ENCODE measurements around the gene DOCK2. TPM values are rescaled to one million over a fixed set of nuclear protein-coding genes. Genes with fewer than 3 reads are reported as not detected.

DOCK2 gene
- total and polyA plus RNA-seq, 2 donors (not counting 3 experiments of a cell fraction or from before 2014, with no cell fraction given): 0.62 to 4.8 TPM

DNA sequence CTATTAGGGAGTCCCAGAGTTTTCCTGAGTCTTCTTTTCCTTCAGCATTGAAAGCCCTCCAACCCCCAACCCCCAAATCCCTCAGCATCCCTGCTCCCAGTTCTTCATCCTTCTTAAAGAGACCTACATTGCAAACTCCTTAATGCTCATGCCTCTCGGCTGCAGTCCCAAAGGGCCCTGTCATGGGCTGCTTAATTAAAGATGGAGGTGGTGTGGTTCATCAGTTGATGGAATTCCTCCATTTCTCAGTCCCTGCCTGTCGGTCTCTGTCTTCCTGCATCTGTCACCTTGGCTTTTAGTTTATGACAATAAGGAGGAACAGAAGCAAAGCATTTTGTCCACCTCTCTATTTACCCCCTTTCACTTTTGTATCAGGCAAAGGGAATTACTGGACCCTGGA is 470.6 kb downstream of the DOCK2 start:
- DNase-seq (ENCODE audit: low read depth, low spot score) (no peak), FAIRE-seq (no peak)
- no peaks in the 10 kb centered on the region for H3K9me3 ChIP-seq (replicated peaks; ENCODE audit: control insufficient read depth, insufficient read depth, low read length)
- H3K4me3 ChIP-seq (replicated peaks in 1 of 3; ENCODE audit: insufficient read depth in 1 of 3, low read depth in 1 of 3, low read length in 3 of 3): no peak overlapping the region
- intact Hi-C loops (cut with micrococcal nuclease) (no loop called here), dilution Hi-C loops (cut with MboI; ENCODE audit: extremely low pct_ligation_motif_present, low sequenced_read_pairs) (no loop called here)
- no peak overlapping the region for H2AFZ ChIP-seq (ENCODE audit: low read depth, low read length)
- CTCF ChIA-PET: interaction anchor here (1.1 kb wide), 1 partner anchor 75 kb away, joined by 3 read pairs; no protein-coding TSS in a partner anchor
- POLR2A ChIA-PET: no interaction called here
- H3K36me3 ChIP-seq (ENCODE audit: control insufficient read depth in 2 of 2, extremely low read depth in 1 of 2, insufficient read depth in 2 of 2, low read length in 2 of 2): no peaks in the 10 kb centered on the region
- H3K4me2 ChIP-seq (ENCODE audit: insufficient read depth, low read length): no peak overlapping the region
- no peak overlapping the region for H3K27ac ChIP-seq (ENCODE audit: insufficient read depth, low read depth, low read length)
- no peak overlapping the region for H3K9ac ChIP-seq (replicated peaks; ENCODE audit: extremely low read depth, insufficient read depth, low read length)
- no TSS peak for BruUV-seq (replicated peaks)
- H3K79me2 ChIP-seq (ENCODE audit: control insufficient read depth, insufficient read depth, low read length): no peaks in the 10 kb centered on the region
- no peaks in the 10 kb centered on the region for H3K9me1 ChIP-seq (replicated peaks; ENCODE audit: control insufficient read depth, extremely low read depth, insufficient read depth, low read length)
- H3K4me1 ChIP-seq (ENCODE audit: control insufficient read depth, extremely low read depth, insufficient read depth, low read length): no peaks in the 10 kb centered on the region
- H3K27me3 ChIP-seq (ENCODE audit: control insufficient read depth in 2 of 2, insufficient read depth in 2 of 2, low read length in 2 of 2): no peaks in the 10 kb centered on the region
- no peaks in the 10 kb centered on the region for H4K20me1 ChIP-seq (replicated peaks; ENCODE audit: control insufficient read depth, extremely low read depth, insufficient read depth, low read length)
- no peak for TF ChIP-seq POLR2A (IDR thresholded peaks at IDR 0.05; ENCODE audit: low read depth, low read length)

GRCh38 chr5:170108266-170108785 is 471.3 kb downstream of the DOCK2 start:
- Histone ChIP-seq H3K36me3 (ENCODE audit: control insufficient read depth in 2 of 2, extremely low read depth in 1 of 2, insufficient read depth in 2 of 2, low read length in 2 of 2) (no peaks in the 10 kb centered on the region), H3K9me3 (replicated peaks; ENCODE audit: control insufficient read depth, insufficient read depth, low read length) (no peaks in the 10 kb centered on the region), H3K4me2 (ENCODE audit: insufficient read depth, low read length) (no peak overlapping the region), H3K4me1 (ENCODE audit: control insufficient read depth, extremely low read depth, insufficient read depth, low read length) (no peaks in the 10 kb centered on the region), H3K4me3 (replicated peaks in 1 of 3; ENCODE audit: insufficient read depth in 1 of 3, low read depth in 1 of 3, low read length in 3 of 3) (no peak overlapping the region), H4K20me1 (replicated peaks; ENCODE audit: control insufficient read depth, extremely low read depth, insufficient read depth, low read length) (no peaks in the 10 kb centered on the region), H3K27ac (ENCODE audit: insufficient read depth, low read depth, low read length) (no peak overlapping the region), H3K79me2 (ENCODE audit: control insufficient read depth, insufficient read depth, low read length) (no peaks in the 10 kb centered on the region), H3K27me3 (ENCODE audit: control insufficient read depth in 2 of 2, insufficient read depth in 2 of 2, low read length in 2 of 2) (no peaks in the 10 kb centered on the region), H3K9me1 (replicated peaks; ENCODE audit: control insufficient read depth, extremely low read depth, insufficient read depth, low read length) (no peaks in the 10 kb centered on the region), H3K9ac (replicated peaks; ENCODE audit: extremely low read depth, insufficient read depth, low read length) (no peak overlapping the region), H2AFZ (ENCODE audit: low read depth, low read length) (no peak overlapping the region)
- POLR2A ChIA-PET: no interaction called here
- BruUV-seq (replicated peaks): no TSS peak
- TF ChIP-seq POLR2AphosphoS5 (IDR thresholded peaks at IDR 0.05; ENCODE audit: insufficient read depth, low read depth, low read length) (no peak), JUN (IDR thresholded peaks at IDR 0.05; ENCODE audit: borderline replicate concordance, insufficient read depth, insufficient read length, low read depth) (no peak), MAX (IDR thresholded peaks at IDR 0.05; ENCODE audit: insufficient read depth, insufficient read length) (no peak), EZH2 (IDR thresholded peaks at IDR 0.05; ENCODE audit: borderline replicate concordance, low read depth, low read length, severe bottlenecking) (no peak), MYC (IDR thresholded peaks at IDR 0.05; ENCODE audit: low read depth, low read length) (no peak), POLR2A (IDR thresholded peaks at IDR 0.05; ENCODE audit: low read depth, low read length) (no peak), CTCF (IDR thresholded peaks at IDR 0.05; ENCODE audit: extremely low read depth in 1 of 2, insufficient read depth in 1 of 2, low read depth in 1 of 2, low read length in 2 of 2) (no peak), GATA2 (IDR thresholded peaks at IDR 0.05; ENCODE audit: insufficient read depth, insufficient read length, low read depth, low read length) (no peak), FOS (IDR thresholded peaks at IDR 0.05; ENCODE audit: borderline replicate concordance, insufficient read depth, low read length) (no peak)
- no peak for DNase-seq (ENCODE audit: low read depth, low spot score)
- FAIRE-seq: no peak
- CTCF ChIA-PET: interaction anchor here (1.5 kb wide), 1 partner anchor 108 kb away, joined by 3 read pairs; no protein-coding TSS in a partner anchor
- intact Hi-C loops (cut with micrococcal nuclease): no loop called here
- dilution Hi-C loops (cut with MboI; ENCODE audit: extremely low pct_ligation_motif_present, low sequenced_read_pairs): no loop called here
